A549 treated with AZD9567 at 1 μM for 4 hours (cell line): ENCODE data around the gene TEAD1. TPM values are rescaled to one million over a fixed set of nuclear protein-coding genes. Genes with fewer than 3 reads are reported as not detected.

Experiments used
- total RNA-seq: library from RNA; stranded (reverse); fragments of 200-300 nt; extraction: Qiagen RNA extraction; gene quantifications from 5 replicates; pipeline ENCODE4 v1.2.3, GENCODE V29; 2022; ENCODE audit not compliant: insufficient read depth

Gene TEAD1
- total RNA-seq = 45.0 to 71.0 TPM (median 64.0 TPM) in 5 replicates

DNA sequence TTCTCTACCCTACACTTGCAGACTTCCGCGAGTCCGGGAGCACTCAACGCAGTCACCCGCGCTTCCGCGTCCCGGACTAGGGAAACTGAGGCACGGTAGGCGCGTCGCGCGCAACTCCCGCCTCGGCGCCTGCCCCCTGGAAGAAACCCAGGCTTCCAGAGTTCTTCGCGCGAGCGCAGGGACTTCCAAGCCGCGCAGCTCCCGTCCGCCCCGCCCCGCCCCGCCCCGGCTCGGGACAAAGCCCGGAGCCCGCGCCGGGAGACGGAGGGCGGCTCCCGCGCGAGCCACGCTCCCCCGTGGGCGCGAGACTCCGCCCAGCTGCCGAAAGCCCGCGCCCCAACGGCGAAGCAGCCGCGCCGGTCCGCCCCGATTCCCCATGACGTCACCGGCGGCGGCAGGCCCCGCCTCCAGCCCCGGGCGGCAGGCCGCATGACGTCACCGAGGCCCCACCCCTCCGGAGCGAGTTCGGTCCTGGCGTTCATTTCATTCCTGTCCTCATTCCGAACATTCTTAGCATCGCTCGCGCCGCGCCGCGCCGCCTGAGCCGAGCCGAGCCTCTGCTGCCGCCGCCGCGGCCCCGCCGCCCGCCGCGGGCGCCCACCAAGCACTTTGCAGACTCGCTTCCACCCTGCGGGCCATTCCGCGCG lies at the start of gene TEAD1:
Gene TEAD1, plus strand, starts transcription at position 498 of the 647 bp plus-strand sequence.

